K562 (cell line): ENCODE measurements around the gene MRPL10. TPM values are rescaled to one million over a fixed set of nuclear protein-coding genes. Genes with fewer than 3 reads are reported as not detected.
A peak's percentile ranks its signal among the peaks of the same experiment; 100 is the strongest.

ENCODE experiments used
- E2F3 ChIP-seq: fragments of 250-450 bp; sonication (Bioruptor Pico); IDR thresholded peaks from 2 replicates; pipeline ENCODE4 v1.4.0; 2020; ENCODE audit warnings: mild to moderate bottlenecking
- MEF2A ChIP-seq: IDR thresholded peaks from 2 replicates; pipeline ENCODE4 v1.6.1; 2011; ENCODE audit warnings: low read depth, mild to moderate bottlenecking, low read length, moderate library complexity; ENCODE audit not compliant: control insufficient read depth
- MTF1 ChIP-seq: fragments of 250-450 bp; sonication (Bioruptor Pico); IDR thresholded peaks from 2 replicates; pipeline ENCODE4 v1.9.0; 2021; ENCODE audit warnings: moderate library complexity, mild to moderate bottlenecking, inconsistent platforms, borderline replicate concordance
- RNF2 ChIP-seq: sonication (generic); IDR thresholded peaks from 2 replicates; pipeline ENCODE4 v1.6.1; 2016
- SRSF1 ChIP-seq: fragments of 200-400 bp; formaldehyde crosslinking; IDR thresholded peaks from 2 replicates; pipeline ENCODE4 v1.6.1; 2017; ENCODE audit warnings: mild to moderate bottlenecking, low read depth, low read length, moderate library complexity
- TSC22D4 ChIP-seq: fragments of 450-650 bp; IDR thresholded peaks from 2 replicates; pipeline ENCODE4 v1.6.1; 2016; ENCODE audit warnings: missing genetic modification characterization, missing biosample characterization, control low read depth
- YBX1 ChIP-seq: fragments of 450-650 bp; IDR thresholded peaks from 2 replicates; pipeline ENCODE4 v1.7.1; 2016; ENCODE audit warnings: mild to moderate bottlenecking
- ZKSCAN1 ChIP-seq: fragments of 150-350 bp; IDR thresholded peaks from 2 replicates; pipeline ENCODE4 v1.6.1; 2016; ENCODE audit warnings: low read depth, low read length
- ZNF133 ChIP-seq: fragments of 250-450 bp; sonication (Bioruptor Pico); IDR thresholded peaks from 2 replicates; pipeline ENCODE4 v1.4.0; 2020; ENCODE audit warnings: mild to moderate bottlenecking
- ZNF134 ChIP-seq: fragments of 250-450 bp; sonication (Bioruptor Pico); conservative IDR thresholded peaks from 2 replicates; pipeline ENCODE4 v1.4.0; 2020
- polyA plus RNA-seq, 8 experiments: library from polyadenylated mRNA; depleted of rRNA in 4 of 8; stranded (reverse) in 5 of 8; unstranded in 3 of 8; fragments of >200 nt; fragmentation: Nextera tagmentation in 2 of 8; fragmentation: Illumina TruSeq in 1 of 8; extraction: Ambion mirVana in 2 of 8; extraction: Trizol in 1 of 8; gene quantifications; 2 replicates each; pipeline versions ENCODE4 v1.2.1 to v1.2.3, GENCODE V29; 2011 to 2014; ENCODE audit warnings: inconsistent platforms in 1 of 8, missing spikeins in 1 of 8
- total RNA-seq, 7 experiments: library from RNA; depleted of rRNA in 6 of 7; stranded (reverse); fragments of >200 nt in 6 of 7; fragmentation: Illumina TruSeq in 2 of 7; extraction: Trizol in 2 of 7; gene quantifications; 2 replicates each; pipeline versions ENCODE4 v1.2.1 to v1.2.3, GENCODE V29; 2011 to 2021; ENCODE audit warnings: low replicate concordance in 1 of 7
- TF ChIP-seq, protein P1 (sequence below): IDR thresholded peaks from 2 replicates; pipeline ENCODE4 v1.6.1; 2016; ENCODE audit warnings: missing genetic modification characterization, missing compliant biosample characterization
- TF ChIP-seq, protein P2 (sequence below): fragments of 450-650 bp; formaldehyde crosslinking; IDR thresholded peaks from 2 replicates; pipeline ENCODE4 v1.4.0; 2022; ENCODE audit warnings: missing genetic modification characterization
- TF ChIP-seq, protein P3 (sequence below): fragments of 450-650 bp; IDR thresholded peaks from 2 replicates; pipeline ENCODE4 v1.6.1; 2016; ENCODE audit warnings: antibody characterized with exemption
- TF ChIP-seq, protein P4 (sequence below): IDR thresholded peaks from 2 replicates; pipeline ENCODE4 v1.6.1; 2012; ENCODE audit warnings: low read depth, low read length, improper control_type of control experiment, borderline replicate concordance
- TF ChIP-seq, protein P5 (sequence below): fragments of 250-450 bp; sonication (Bioruptor Pico); IDR thresholded peaks from 2 replicates; pipeline ENCODE4 v1.4.0; 2020; ENCODE audit warnings: mild to moderate bottlenecking, moderate library complexity
- TF ChIP-seq, protein P6 (sequence below): sonication (generic); formaldehyde crosslinking; IDR thresholded peaks from 2 replicates; pipeline ENCODE4 v1.8.0; 2023; ENCODE audit warnings: mild to moderate bottlenecking, missing genetic modification reagents

MRPL10 gene
- total and polyA plus RNA-seq, 9 of the 15 experiments (the other 6 are each of a cell fraction or from before 2014, with no cell fraction given), result 27.8 to 105 (median 67.3) TPM

DNA sequence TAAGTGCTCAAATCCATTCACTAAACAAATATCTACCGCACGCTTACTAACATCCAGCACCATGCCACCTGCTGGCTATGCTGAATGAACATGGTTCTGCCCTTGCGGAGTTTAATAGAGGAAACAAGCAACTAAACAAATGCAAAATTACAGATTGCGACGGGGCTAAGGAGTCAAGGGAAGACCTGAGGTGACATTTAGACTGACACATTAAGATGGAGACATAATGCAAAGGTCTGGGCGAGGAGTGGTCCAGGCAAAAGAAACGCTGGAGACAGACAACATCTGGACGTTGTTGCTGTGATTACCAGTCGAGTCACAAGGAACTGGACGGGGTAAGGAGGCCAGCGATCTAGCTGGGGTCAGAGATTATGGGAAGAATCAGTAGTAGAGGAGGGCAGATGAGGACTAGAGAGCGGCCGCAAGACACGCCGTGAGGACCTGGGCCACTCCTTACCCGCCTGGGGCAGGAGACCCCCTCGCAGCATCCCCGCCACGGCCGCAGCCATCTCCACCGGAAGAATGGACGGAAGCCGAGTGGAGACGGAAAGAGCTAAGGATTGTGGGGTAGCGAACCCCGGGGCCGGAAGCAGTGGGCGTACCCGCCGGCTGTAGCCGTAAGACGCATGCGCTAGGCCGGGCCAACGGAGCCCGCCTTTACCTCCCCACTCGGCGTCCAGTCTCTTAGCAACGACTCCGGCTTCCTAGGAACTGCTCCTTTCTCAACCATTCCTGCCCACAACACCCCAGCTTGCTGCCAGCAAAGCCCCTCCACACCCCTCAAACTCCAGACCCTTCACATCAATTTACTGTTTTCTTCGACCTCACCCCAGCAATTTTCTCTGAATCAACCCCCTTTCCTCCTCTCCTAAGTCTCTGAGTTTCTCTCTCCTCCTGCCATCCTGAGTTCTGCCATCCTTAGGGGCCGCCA, at the start of gene MRPL10, which contains the start of gene LRRC46 (continued):
- TF ChIP-seq E2F3 (CRISPR knock-in tag), result no peak
- TF ChIP-seq, protein P1, sequence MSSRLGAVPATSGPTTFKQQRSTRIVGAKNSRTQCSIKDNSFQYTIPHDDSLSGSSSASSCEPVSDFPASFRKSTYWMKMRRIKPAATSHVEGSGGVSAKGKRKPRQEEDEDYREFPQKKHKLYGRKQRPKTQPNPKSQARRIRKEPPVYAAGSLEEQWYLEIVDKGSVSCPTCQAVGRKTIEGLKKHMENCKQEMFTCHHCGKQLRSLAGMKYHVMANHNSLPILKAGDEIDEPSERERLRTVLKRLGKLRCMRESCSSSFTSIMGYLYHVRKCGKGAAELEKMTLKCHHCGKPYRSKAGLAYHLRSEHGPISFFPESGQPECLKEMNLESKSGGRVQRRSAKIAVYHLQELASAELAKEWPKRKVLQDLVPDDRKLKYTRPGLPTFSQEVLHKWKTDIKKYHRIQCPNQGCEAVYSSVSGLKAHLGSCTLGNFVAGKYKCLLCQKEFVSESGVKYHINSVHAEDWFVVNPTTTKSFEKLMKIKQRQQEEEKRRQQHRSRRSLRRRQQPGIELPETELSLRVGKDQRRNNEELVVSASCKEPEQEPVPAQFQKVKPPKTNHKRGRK (tag), result no peak
- TF ChIP-seq, protein P2, sequence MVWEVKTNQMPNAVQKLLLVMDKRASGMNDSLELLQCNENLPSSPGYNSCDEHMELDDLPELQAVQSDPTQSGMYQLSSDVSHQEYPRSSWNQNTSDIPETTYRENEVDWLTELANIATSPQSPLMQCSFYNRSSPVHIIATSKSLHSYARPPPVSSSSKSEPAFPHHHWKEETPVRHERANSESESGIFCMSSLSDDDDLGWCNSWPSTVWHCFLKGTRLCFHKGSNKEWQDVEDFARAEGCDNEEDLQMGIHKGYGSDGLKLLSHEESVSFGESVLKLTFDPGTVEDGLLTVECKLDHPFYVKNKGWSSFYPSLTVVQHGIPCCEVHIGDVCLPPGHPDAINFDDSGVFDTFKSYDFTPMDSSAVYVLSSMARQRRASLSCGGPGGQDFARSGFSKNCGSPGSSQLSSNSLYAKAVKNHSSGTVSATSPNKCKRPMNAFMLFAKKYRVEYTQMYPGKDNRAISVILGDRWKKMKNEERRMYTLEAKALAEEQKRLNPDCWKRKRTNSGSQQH (CRISPR knock-in tag), result no peak
- TF ChIP-seq ZNF133, result no peak
- TF ChIP-seq, protein P3, sequence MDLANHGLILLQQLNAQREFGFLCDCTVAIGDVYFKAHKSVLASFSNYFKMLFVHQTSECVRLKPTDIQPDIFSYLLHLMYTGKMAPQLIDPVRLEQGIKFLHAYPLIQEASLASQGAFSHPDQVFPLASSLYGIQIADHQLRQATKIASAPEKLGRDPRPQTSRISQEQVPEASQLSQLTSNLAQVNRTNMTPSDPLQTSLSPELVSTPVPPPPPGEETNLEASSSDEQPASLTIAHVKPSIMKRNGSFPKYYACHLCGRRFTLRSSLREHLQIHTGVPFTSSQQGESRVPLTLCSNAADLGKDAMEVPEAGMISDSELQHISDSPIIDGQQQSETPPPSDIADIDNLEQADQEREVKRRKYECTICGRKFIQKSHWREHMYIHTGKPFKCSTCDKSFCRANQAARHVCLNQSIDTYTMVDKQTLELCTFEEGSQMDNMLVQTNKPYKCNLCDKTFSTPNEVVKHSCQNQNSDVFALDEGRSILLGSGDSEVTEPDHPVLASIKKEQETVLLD, result peak; percentile 59; the same call in 1 of the 2 replicates
- TF ChIP-seq TSC22D4 (tag), result no peak
- no peak for TF ChIP-seq RNF2
- TF ChIP-seq, protein P4, sequence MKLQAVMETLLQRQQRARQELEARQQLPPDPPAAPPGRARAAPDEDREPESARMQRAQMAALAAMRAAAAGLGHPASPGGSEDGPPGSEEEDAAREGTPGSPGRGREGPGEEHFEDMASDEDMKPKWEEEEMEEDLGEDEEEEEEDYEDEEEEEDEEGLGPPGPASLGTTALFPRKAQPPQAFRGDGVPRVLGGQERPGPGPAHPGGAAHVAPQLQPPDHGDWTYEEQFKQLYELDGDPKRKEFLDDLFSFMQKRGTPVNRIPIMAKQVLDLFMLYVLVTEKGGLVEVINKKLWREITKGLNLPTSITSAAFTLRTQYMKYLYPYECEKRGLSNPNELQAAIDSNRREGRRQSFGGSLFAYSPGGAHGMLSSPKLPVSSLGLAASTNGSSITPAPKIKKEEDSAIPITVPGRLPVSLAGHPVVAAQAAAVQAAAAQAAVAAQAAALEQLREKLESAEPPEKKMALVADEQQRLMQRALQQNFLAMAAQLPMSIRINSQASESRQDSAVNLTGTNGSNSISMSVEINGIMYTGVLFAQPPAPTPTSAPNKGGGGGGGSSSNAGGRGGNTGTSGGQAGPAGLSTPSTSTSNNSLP, result no peak
- TF ChIP-seq SRSF1, result no peak
- TF ChIP-seq ZNF134 (CRISPR knock-in tag), result no peak
- TF ChIP-seq MEF2A, result no peak
- TF ChIP-seq MTF1 (CRISPR knock-in tag), result no peak
- TF ChIP-seq, protein P5, sequence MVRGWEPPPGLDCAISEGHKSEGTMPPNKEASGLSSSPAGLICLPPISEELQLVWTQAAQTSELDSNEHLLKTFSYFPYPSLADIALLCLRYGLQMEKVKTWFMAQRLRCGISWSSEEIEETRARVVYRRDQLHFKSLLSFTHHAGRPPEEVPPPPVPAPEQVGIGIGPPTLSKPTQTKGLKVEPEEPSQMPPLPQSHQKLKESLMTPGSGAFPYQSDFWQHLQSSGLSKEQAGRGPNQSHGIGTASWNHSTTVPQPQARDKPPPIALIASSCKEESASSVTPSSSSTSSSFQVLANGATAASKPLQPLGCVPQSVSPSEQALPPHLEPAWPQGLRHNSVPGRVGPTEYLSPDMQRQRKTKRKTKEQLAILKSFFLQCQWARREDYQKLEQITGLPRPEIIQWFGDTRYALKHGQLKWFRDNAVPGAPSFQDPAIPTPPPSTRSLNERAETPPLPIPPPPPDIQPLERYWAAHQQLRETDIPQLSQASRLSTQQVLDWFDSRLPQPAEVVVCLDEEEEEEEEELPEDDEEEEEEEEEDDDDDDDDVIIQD (CRISPR knock-in tag), result no peak
- TF ChIP-seq, protein P6, sequence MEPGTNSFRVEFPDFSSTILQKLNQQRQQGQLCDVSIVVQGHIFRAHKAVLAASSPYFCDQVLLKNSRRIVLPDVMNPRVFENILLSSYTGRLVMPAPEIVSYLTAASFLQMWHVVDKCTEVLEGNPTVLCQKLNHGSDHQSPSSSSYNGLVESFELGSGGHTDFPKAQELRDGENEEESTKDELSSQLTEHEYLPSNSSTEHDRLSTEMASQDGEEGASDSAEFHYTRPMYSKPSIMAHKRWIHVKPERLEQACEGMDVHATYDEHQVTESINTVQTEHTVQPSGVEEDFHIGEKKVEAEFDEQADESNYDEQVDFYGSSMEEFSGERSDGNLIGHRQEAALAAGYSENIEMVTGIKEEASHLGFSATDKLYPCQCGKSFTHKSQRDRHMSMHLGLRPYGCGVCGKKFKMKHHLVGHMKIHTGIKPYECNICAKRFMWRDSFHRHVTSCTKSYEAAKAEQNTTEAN (CRISPR knock-in tag), result peak; percentile 55; the same call in 1 of the 2 replicates
- TF ChIP-seq ZKSCAN1, result no peak
- no peak for TF ChIP-seq YBX1
